RCC 7860 (cell line): ENCODE results near the gene KLF13.

Experiments
- DNase-seq: peaks from one replicate; pipeline ENCODE4 v3.0.0-alpha.2; 2015; ENCODE audit warnings: low spot score
- FAIRE-seq: peaks from 2 replicates; lab custom pipeline; 2012; peaks lifted over from hg19 to GRCh38; lab: Jason Lieb, UNC

Gene KLF13

GRCh38 chr15:31377030-31377429 lies 50.4 kb downstream of the KLF13 start:
- no peak for FAIRE-seq

GRCh38 chr15:31378363-31378903 lies 51.8 kb downstream of the KLF13 start:
- DNase-seq (no peak), FAIRE-seq (no peak)

More at GRCh38 chr15:31377030-31377429, 50.4 kb downstream of the KLF13 start:
- no peak for DNase-seq

GRCh38 chr15:31379042-31379441 lies 52.4 kb downstream of the KLF13 start:
- no peak for FAIRE-seq
- no peak for DNase-seq

GRCh38 chr15:31379577-31379976 lies 52.9 kb downstream of the KLF13 start:
- no peak for FAIRE-seq
- no peak for DNase-seq

GRCh38 chr15:31381801-31382712 lies 55.4 kb downstream of the KLF13 start:
- DNase-seq (no peak), FAIRE-seq (no peak)

- FAIRE-seq: no peak
- DNase-seq: no peak
Observed at GRCh38 chr15:31382713-31383045, 56.0 kb downstream of the KLF13 start.

- DNase-seq (no peak), FAIRE-seq (no peak)
Observed at GRCh38 chr15:31383139-31383538, 56.5 kb downstream of the KLF13 start.

GRCh38 chr15:31384568-31384967 lies 57.9 kb downstream of the KLF13 start:
- DNase-seq: no peak
- FAIRE-seq: no peak

- FAIRE-seq: no peak
- DNase-seq: no peak
Observed at GRCh38 chr15:31385736-31386135, 59.1 kb downstream of the KLF13 start.

- DNase-seq: no peak
- FAIRE-seq: no peak
Observed at GRCh38 chr15:31387092-31387478, 60.5 kb downstream of the KLF13 start.

GRCh38 chr15:31387479-31388118 lies 61.0 kb downstream of the KLF13 start:
- no peak for DNase-seq
- no peak for FAIRE-seq

- FAIRE-seq: no peak
- no peak for DNase-seq
Observed at GRCh38 chr15:31389576-31389975, 62.9 kb downstream of the KLF13 start.

- no peak for DNase-seq
- FAIRE-seq: no peak
Observed at GRCh38 chr15:31390029-31390428, 63.4 kb downstream of the KLF13 start.

- no peak for DNase-seq
- FAIRE-seq: no peak
Observed at GRCh38 chr15:31390777-31391486, 64.3 kb downstream of the KLF13 start.

- no peak for DNase-seq
- FAIRE-seq: no peak
Observed at GRCh38 chr15:31391687-31392671, 65.3 kb downstream of the KLF13 start.

- FAIRE-seq: no peak
- DNase-seq: no peak
Observed at GRCh38 chr15:31392761-31393401, 66.2 kb downstream of the KLF13 start.

GRCh38 chr15:31393444-31394091 lies 66.9 kb downstream of the KLF13 start:
- FAIRE-seq (no peak), DNase-seq (no peak)

GRCh38 chr15:31396881-31397560 lies 70.4 kb downstream of the KLF13 start:
- no peak for DNase-seq
- FAIRE-seq: no peak
